Measurements from ENCODE around the gene CCR5. TPM values are rescaled to one million over a fixed set of nuclear protein-coding genes. Genes with fewer than 3 reads are reported as not detected.
A peak's percentile ranks its signal among the peaks of the same experiment; 100 is the strongest.
"Not testable (repeated sequence)": the region's sequence is repeated elsewhere in the genome, so short reads cannot be mapped to it uniquely, and the experiment has no call there.

CCR5 gene
- not detected for polyA plus RNA-seq (2012; ENCODE audit: insufficient read depth, insufficient read length)

DNA sequence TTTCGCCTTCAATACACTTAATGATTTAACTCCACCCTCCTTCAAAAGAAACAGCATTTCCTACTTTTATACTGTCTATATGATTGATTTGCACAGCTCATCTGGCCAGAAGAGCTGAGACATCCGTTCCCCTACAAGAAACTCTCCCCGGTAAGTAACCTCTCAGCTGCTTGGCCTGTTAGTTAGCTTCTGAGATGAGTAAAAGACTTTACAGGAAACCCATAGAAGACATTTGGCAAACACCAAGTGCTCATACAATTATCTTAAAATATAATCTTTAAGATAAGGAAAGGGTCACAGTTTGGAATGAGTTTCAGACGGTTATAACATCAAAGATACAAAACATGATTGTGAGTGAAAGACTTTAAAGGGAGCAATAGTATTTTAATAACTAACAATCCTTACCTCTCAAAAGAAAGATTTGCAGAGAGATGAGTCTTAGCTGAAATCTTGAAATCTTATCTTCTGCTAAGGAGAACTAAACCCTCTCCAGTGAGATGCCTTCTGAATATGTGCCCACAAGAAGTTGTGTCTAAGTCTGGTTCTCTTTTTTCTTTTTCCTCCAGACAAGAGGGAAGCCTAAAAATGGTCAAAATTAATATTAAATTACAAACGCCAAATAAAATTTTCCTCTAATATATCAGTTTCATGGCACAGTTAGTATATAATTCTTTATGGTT, at the start of gene CCR5:
Gene CCR5 (plus strand): TSS at position 108 of the 680 bp plus-strand sequence. CDS start 1,957 bp downstream, outside the sequence.
- H3K4me3 ChIP-seq (ENCODE audit: low read length), result no peak within 1 kb of the TSS
- peak; percentile 74 for DNase-seq (ENCODE audit: low read depth, low spot score)

GRCh38 chr3:46321461-46322104, 49.2 kb upstream of the CCR5 start:
- no peak overlapping the region for H3K4me3 ChIP-seq (ENCODE audit: low read length)
- no peak for DNase-seq (ENCODE audit: low read depth, low spot score)

- no peak for DNase-seq (ENCODE audit: low read depth, low spot score)
Observed at GRCh38 chr3:46324036-46324435, 46.7 kb upstream of the CCR5 start.

GRCh38 chr3:46325645-46326300, 45.0 kb upstream of the CCR5 start:
- DNase-seq (ENCODE audit: low read depth, low spot score), result no peak
- no peak overlapping the region for H3K4me3 ChIP-seq (ENCODE audit: low read length)

More at GRCh38 chr3:46324036-46324435, 46.7 kb upstream of the CCR5 start:
- H3K4me3 ChIP-seq (ENCODE audit: low read length), result no peak overlapping the region

- H3K4me3 ChIP-seq (ENCODE audit: low read length); DNase-seq (ENCODE audit: low read depth, low spot score): not testable (repeated sequence)
Observed at GRCh38 chr3:46330676-46331075, 40.1 kb upstream of the CCR5 start.

DNA sequence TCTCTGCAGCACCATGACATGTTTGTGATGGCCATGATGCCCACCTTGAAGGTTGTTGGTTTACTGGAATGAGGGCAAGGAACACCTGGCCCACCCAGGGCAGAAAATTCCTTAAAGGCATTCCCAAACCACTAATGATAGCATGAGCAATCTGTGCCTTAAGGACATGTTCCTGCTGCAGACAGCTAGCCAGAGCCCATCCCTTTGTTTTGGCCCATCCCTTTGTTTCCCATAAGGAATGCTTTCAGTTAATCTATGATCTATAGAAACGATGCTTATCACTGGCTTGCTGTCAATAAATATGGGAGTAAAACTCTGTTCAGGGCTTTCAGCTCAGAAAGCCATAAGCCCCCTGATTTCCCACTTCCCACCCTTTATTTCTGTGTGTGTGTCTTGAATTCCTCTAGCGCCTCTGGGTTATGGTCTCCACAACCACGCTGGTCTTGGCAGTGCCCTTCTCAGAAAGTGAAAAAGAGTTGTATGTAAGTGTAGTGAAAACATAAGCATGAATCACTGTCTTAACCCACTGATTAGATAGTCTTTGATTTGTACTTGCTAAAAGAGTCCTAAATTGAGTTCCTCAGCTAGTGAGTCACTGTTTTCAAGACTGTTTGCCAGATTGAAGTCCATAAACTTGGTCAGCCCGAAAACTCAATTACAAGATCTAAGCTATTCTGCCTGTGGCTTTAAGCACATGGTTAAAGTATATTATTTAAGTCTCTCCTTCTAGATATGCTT, 35.8 kb upstream of the CCR5 start:
- no peak for DNase-seq (ENCODE audit: low read depth, low spot score)

DNA sequence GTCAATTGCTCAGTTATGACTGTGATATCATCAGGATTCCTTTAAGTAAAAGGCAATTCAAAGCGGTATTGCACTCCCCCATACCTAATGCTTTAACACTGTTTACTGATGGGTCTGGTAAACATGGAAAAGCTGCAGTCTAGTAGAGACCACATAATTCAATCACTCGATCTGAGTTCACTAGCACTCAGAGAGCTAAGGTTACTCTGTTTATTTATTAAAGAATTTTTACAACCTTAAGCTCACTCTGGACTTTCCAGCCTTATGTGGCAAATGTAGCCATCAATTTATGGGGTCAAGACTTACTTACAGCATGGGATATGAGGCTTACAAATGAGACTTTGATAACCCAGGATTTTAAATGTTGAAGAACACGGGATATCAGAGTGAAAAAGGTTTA, 35.2 kb upstream of the CCR5 start:
- no peak overlapping the region for H3K4me3 ChIP-seq (ENCODE audit: low read length)
- DNase-seq (ENCODE audit: low read depth, low spot score), result no peak

More for the DNA sequence above, 35.8 kb upstream of the CCR5 start:
- H3K4me3 ChIP-seq (ENCODE audit: low read length), result no peak overlapping the region

DNA sequence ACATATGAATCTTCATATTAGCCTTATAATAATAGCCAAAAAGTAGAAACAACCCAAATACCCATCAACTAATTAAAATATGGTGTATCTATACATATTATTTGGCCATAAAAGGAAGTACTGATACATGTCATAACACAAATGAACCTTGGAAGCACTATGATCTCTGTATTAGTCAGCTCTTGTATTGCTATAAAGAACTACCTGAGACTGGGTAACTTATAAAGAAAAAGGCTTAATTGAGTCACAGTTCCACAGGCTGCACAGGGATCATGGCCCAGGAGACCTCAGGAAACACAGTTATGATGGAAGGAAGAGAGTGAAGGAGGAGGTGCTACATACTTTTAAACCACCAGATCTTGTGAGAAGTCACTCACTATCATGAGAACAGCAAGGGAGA, 32.8 kb upstream of the CCR5 start:
- DNase-seq (ENCODE audit: low read depth, low spot score), result no peak
- H3K4me3 ChIP-seq (ENCODE audit: low read length), result no peak overlapping the region

GRCh38 chr3:46338840-46339239, 31.9 kb upstream of the CCR5 start:
- no peak overlapping the region for H3K4me3 ChIP-seq (ENCODE audit: low read length)
- no peak for DNase-seq (ENCODE audit: low read depth, low spot score)

DNA sequence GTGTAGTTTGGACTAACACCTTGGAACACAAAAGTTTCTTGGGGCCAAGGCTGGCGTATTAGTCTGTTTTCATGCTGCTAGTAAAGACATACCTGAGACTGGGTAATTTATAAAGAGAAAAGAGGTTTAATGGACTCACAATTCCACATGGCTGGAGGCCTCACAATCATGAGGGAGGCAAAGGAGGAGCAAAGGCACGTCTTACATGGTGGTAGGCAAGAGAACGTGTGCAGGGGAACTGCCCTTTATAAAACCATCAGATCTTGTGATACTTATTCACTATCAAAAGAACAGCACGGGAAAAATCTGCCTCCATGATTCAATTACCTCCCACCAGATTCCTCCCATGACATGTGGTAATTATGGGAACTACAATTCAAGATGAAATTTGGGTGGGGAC, 26.3 kb upstream of the CCR5 start:
- H3K4me3 ChIP-seq (ENCODE audit: low read length), result no peak overlapping the region
- DNase-seq (ENCODE audit: low read depth, low spot score), result no peak

DNA sequence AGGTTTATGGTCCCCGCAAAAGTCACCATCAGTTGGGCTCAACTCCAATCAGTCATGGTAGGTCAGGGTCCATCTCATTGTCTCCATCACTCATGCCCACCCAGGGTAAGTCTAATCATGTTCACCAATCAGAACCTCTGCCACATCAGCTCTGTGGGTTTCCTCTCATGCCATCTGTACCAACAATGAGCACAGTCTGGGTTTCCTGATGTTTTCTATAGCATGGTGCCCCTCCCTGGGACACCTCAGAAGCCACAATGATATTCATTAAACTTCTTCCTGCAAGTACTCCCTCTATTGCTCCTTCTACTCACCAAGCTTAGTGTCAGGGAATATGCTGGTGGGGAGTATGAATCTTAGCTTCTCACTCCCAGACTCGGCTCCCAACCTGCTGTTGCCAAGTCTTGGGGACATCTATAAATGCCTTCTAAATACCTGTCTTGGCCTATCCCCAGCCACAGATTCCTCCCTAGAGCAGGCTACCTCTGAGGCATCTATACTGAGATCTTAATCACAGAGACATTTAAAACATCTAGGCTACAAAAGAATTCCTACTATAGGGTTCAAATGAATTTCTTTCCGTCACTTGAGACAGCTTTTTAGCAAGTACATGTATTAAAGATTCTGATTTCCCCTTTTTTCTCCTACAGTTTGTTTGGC, 21.8 kb upstream of the CCR5 start:
- H3K4me3 ChIP-seq (ENCODE audit: low read length), result no peak overlapping the region
- DNase-seq (ENCODE audit: low read depth, low spot score), result peak; percentile 71

- peak; percentile 78 for DNase-seq (ENCODE audit: low read depth, low spot score)
- no peak overlapping the region; the same call in 1 of the 2 replicates for H3K4me3 ChIP-seq (ENCODE audit: low read length)
Observed at GRCh38 chr3:46349484-46350261, 21.1 kb upstream of the CCR5 start.

DNA sequence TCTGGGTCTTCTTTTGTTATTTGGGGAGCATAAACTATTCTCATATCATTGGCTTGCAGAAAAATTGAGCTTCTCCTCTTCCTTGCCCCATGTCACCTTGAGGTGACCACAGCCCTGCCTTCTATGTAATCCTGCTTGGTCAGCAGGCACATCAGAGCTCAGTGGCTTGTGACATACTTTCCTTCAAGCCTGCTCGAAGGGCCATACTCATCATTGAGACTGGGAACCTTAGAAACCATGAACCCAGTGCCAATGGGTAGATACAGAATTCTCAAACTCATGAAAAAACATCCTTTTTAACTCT, 20.5 kb upstream of the CCR5 start:
- DNase-seq (ENCODE audit: low read depth, low spot score), result no peak
- no peak overlapping the region for H3K4me3 ChIP-seq (ENCODE audit: low read length)

DNA sequence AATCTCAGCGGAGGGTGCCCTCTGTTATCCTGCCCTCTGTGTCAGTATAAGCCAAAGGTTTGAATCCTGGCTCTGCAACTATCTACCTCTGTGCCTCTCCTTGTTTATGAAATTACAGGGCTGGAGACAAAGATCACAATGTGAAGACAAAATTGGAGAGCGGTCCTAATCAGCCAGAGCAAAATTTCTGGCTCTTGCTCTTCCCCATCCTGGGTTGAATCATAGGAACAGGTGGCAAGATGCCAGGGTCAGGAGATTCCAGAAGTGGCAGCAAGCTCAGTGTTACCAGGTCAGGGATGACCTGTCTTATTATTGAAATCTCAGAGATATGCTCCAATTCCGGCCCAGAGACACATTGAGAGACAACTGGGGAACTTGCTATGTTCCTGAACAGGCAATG, 19.1 kb upstream of the CCR5 start:
- no peak overlapping the region for H3K4me3 ChIP-seq (ENCODE audit: low read length)
- no peak for DNase-seq (ENCODE audit: low read depth, low spot score)

DNA sequence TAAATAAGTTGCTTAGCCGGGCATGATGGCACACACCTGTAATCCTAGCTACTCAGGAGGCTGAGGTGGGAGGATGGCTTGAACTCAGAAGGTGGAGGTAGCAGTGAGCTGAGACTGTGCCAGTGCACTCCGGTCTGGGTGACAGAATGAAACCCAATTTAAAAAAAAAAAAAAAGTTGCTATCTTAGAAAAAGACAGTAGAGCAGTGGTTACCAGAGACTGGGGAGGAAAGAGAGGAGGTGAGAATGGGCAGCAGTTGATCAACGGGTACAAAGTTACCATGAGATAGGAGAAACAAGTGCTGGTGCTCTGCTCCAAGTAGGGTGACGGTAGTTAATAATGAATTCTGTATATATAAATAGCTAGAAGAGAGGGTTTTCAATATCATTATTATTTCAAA, 17.7 kb upstream of the CCR5 start:
- no peak for DNase-seq (ENCODE audit: low read depth, low spot score)
- H3K4me3 ChIP-seq (ENCODE audit: low read length), result no peak overlapping the region

- DNase-seq (ENCODE audit: low read depth, low spot score), result peak; percentile 68
- no peak within 1 kb of the TSS for H3K4me3 ChIP-seq (ENCODE audit: low read length)
Observed at GRCh38 chr3:46353647-46354410, 16.9 kb upstream of the CCR5 start, which contains the start of gene CCR2. Gene CCR2 (plus strand): TSS chr3:46354111. CDS start chr3:46357528, 3,417 bp downstream.

- no peak for DNase-seq (ENCODE audit: low read depth, low spot score)
- H3K4me3 ChIP-seq (ENCODE audit: low read length), result no peak overlapping the region
Observed at GRCh38 chr3:46354478-46354877, 16.3 kb upstream of the CCR5 start.

DNA sequence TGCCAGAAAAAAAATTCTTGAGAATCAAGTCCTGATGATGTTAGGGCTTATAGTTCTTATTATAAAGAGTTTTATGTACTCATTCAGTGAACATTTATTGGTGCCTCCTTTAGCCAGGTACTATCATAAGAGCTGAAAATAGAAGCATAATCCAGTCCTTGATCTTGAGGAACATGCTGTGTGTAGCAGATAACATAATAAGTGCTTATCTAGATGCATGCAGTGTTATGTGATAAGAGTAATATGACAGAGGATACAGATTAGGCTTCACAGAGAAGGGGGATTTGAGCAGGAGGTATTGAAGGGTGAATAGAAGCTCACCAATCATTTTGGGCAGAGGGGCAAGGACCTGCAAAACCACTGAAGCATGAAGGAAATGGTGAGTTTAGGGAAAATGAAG, 15.8 kb upstream of the CCR5 start:
- peak; percentile 48 for DNase-seq (ENCODE audit: low read depth, low spot score)
- H3K4me3 ChIP-seq (ENCODE audit: low read length), result no peak overlapping the region
